SK-N-MC (cell line): ENCODE measurements around the gene EN1.
A peak's percentile ranks its signal among the peaks of the same experiment; 100 is the strongest.

ENCODE experiments used
- EZH2 ChIP-seq: fragments of 200-600 bp; sonication (generic); IDR thresholded peaks from one replicate; pipeline ENCODE4 v1.6.1; 2017; ENCODE audit warnings: antibody characterized with exemption
- POLR2AphosphoS5 ChIP-seq: IDR thresholded peaks from 2 replicates; pipeline ENCODE4 v1.6.1; 2012; ENCODE audit warnings: mild to moderate bottlenecking, low read depth, low read length, borderline replicate concordance

DNA sequence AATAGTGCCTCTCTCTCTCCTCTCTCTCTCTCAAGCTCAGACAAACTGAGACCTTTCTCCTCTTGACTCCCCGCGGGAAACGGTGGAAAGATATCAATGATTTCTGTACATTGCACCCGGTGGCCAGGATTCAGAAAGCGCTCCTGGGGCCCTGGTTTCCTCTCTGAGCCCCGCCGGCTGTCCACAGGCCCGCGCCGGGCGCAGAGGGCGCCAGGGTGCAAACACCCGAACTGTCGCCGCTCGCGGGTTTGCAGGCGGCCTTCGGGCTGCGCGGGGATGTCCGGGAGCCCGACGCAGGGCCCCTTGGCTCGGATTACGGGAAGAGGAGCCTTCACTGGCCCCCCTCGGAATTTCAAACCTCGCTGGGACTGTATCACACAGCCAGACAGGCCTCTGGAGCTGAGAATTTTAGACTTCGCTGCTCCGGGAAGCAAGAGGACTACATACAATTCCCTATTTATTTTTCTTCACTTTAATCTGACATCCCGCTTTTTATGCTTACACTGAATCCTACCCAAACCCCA is 5.2 kb upstream of the EN1 start:
- TF ChIP-seq POLR2AphosphoS5 (no peak), EZH2 (peak; percentile 95)
